HEK293 (cell line): Measurements from ENCODE around the gene RPUSD2.

ENCODE experiments used
- CTCF ChIA-PET: fragments of 350-600 bp; formaldehyde crosslinking; extraction: SDS; loops from one replicate; lab custom pipeline; 2021; ENCODE audit warnings: antibody characterized with exemption; lab: Yijun Ruan, JAX
- POLR2A ChIA-PET: fragments of 300-600 bp; formaldehyde crosslinking; extraction: SDS; loops from one replicate; lab custom pipeline; 2020; ENCODE audit warnings: antibody characterized with exemption, inconsistent platforms; lab: Yijun Ruan, JAX
- H3K27ac ChIP-seq: fragments of 200-500 bp; sonication (Bioruptor generic); 2 replicates; pipeline ENCODE4 v1.5.1; 2014; ENCODE audit warnings: low read depth, low read length, control low read depth, inconsistent platforms; ENCODE audit errors: extremely low read depth
- H3K36me3 ChIP-seq, 2 experiments: fragments of 200-500 bp in 1 of 2; sonication (Bioruptor generic) in 1 of 2; 1 replicate in 1 of 2; 2 replicates in 1 of 2; pipeline ENCODE4 v1.5.1; 2014 to 2017; ENCODE audit warnings: inconsistent platforms in 2 of 2, low read length in 2 of 2; ENCODE audit not compliant: control insufficient read depth in 2 of 2, insufficient read depth in 1 of 2
- H3K4me1 ChIP-seq: fragments of 200-500 bp; sonication (Bioruptor generic); 2 replicates; pipeline ENCODE4 v1.5.1; 2014; ENCODE audit warnings: mild to moderate bottlenecking, low read length, inconsistent platforms; ENCODE audit not compliant: control insufficient read depth, insufficient read depth
- H3K4me3 ChIP-seq: 2 replicates; pipeline ENCODE4 v1.5.1; 2011; ENCODE audit warnings: low read depth, mild to moderate bottlenecking, control low read depth, low read length, moderate library complexity
- H3K9me3 ChIP-seq: fragments of 200-500 bp; sonication (Bioruptor generic); 2 replicates; pipeline ENCODE4 v1.5.1; 2014; ENCODE audit warnings: low read depth, low read length, inconsistent platforms; ENCODE audit not compliant: control insufficient read depth, insufficient read depth
- HOXC10 ChIP-seq: sonication (generic); formaldehyde crosslinking; IDR thresholded peaks from 2 replicates; pipeline ENCODE4 v1.8.1; 2023; ENCODE audit warnings: mild to moderate bottlenecking, missing genetic modification reagents
- KLF8 ChIP-seq: fragments of 450-650 bp; formaldehyde crosslinking; IDR thresholded peaks from 2 replicates; pipeline ENCODE4 v1.5.1; 2016; ENCODE audit warnings: missing biosample characterization, missing genetic modification characterization
- KLF9 ChIP-seq: fragments of 450-650 bp; formaldehyde crosslinking; IDR thresholded peaks from 2 replicates; pipeline ENCODE4 v1.5.1; 2016; ENCODE audit warnings: missing biosample characterization, missing genetic modification characterization, low read depth
- SP7 ChIP-seq: fragments of 450-650 bp; formaldehyde crosslinking; IDR thresholded peaks from 2 replicates; pipeline ENCODE4 v1.5.1; 2016; ENCODE audit warnings: missing biosample characterization, missing genetic modification characterization
- WT1 ChIP-seq: fragments of 450-650 bp; formaldehyde crosslinking; IDR thresholded peaks from 2 replicates; pipeline ENCODE4 v1.5.1; 2016; ENCODE audit warnings: missing biosample characterization, missing genetic modification characterization
- ZNF155 ChIP-seq: fragments of 450-650 bp; formaldehyde crosslinking; IDR thresholded peaks from 2 replicates; pipeline ENCODE4 v1.5.1; 2016; ENCODE audit warnings: missing biosample characterization, missing genetic modification characterization
- ZNF184 ChIP-seq: fragments of 450-650 bp; IDR thresholded peaks from 2 replicates; pipeline ENCODE4 v1.5.1; 2018; ENCODE audit warnings: missing biosample characterization, mild to moderate bottlenecking, missing genetic modification characterization
- ZNF221 ChIP-seq: fragments of 450-650 bp; formaldehyde crosslinking; IDR thresholded peaks from 2 replicates; pipeline ENCODE4 v1.5.1; 2017; ENCODE audit warnings: missing biosample characterization, missing genetic modification characterization, borderline replicate concordance
- ZNF24 ChIP-seq: fragments of 450-650 bp; formaldehyde crosslinking; IDR thresholded peaks from 2 replicates; pipeline ENCODE4 v1.5.1; 2016; ENCODE audit warnings: missing biosample characterization, missing genetic modification characterization
- ZNF335 ChIP-seq: fragments of 450-650 bp; formaldehyde crosslinking; conservative IDR thresholded peaks from 2 replicates; pipeline ENCODE4 v1.5.1; 2016; ENCODE audit warnings: missing biosample characterization, missing genetic modification characterization
- ZNF423 ChIP-seq: fragments of 450-650 bp; formaldehyde crosslinking; IDR thresholded peaks from 2 replicates; pipeline ENCODE4 v1.5.1; 2016; ENCODE audit warnings: missing biosample characterization, missing genetic modification characterization
- ZNF596 ChIP-seq: fragments of 450-650 bp; IDR thresholded peaks from 2 replicates; pipeline ENCODE4 v1.5.0; 2018; ENCODE audit warnings: missing biosample characterization, mild to moderate bottlenecking, missing genetic modification characterization, moderate library complexity
- ZNF629 ChIP-seq: fragments of 450-650 bp; formaldehyde crosslinking; IDR thresholded peaks from 2 replicates; pipeline ENCODE4 v1.5.1; 2017; ENCODE audit warnings: missing biosample characterization, missing genetic modification characterization
- ZNF664 ChIP-seq: fragments of 450-650 bp; formaldehyde crosslinking; IDR thresholded peaks from 2 replicates; pipeline ENCODE4 v1.5.1; 2016; ENCODE audit warnings: missing biosample characterization, missing genetic modification characterization
- ZNF792 ChIP-seq: fragments of 450-650 bp; formaldehyde crosslinking; IDR thresholded peaks from 2 replicates; pipeline ENCODE4 v1.5.1; 2016; ENCODE audit warnings: missing biosample characterization, missing genetic modification characterization
- TF ChIP-seq, protein P1 (sequence below): fragments of 450-650 bp; formaldehyde crosslinking; IDR thresholded peaks from 2 replicates; pipeline ENCODE4 v1.5.1; 2017; ENCODE audit warnings: missing biosample characterization, missing genetic modification characterization
- TF ChIP-seq, protein P2 (sequence below): fragments of 450-650 bp; formaldehyde crosslinking; IDR thresholded peaks from 2 replicates; pipeline ENCODE4 v1.5.1; 2016; ENCODE audit warnings: missing biosample characterization, missing genetic modification characterization
- TF ChIP-seq, protein P3 (sequence below): fragments of 450-650 bp; formaldehyde crosslinking; conservative IDR thresholded peaks from 2 replicates; pipeline ENCODE4 v1.5.1; 2016; ENCODE audit warnings: low read depth, missing biosample characterization, missing genetic modification characterization
- TF ChIP-seq, protein P4 (sequence below): fragments of 450-650 bp; formaldehyde crosslinking; IDR thresholded peaks from 2 replicates; pipeline ENCODE4 v1.5.1; 2016; ENCODE audit warnings: missing biosample characterization, missing genetic modification characterization
- TF ChIP-seq, protein P5 (sequence below): fragments of 450-650 bp; formaldehyde crosslinking; optimal IDR thresholded peaks from 2 replicates; pipeline ENCODE3; 2016; ENCODE audit warnings: missing biosample characterization, mild to moderate bottlenecking, missing genetic modification characterization

RPUSD2 gene

DNA sequence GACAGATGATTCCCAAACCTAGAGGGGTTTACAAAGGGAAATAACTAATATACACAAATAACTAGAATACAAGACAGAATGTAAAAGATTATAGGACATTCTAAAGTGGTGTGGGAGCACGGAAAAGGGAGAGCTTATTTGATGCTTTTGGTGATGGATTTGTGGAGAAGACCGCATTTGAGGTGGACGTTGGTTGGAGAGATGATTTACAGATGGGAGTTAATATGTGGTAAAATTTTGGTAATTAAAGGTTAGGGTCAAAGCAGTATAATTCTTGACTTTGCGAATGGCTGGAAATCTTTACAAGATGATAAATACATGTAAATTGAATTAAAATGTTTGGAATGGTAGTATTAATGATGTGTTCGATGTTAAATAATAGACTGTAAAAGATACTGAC, 26.1 kb downstream of the RPUSD2 start:
- no peaks in the 10 kb centered on the region for H3K4me1 ChIP-seq
- H3K36me3 ChIP-seq = no peaks in the 10 kb centered on the region
- no peak for TF ChIP-seq ZNF335 (tag by site-specific recombination)
- TF ChIP-seq WT1 (tag by site-specific recombination) = peak; percentile 82
- TF ChIP-seq SP7 = peak; percentile 27; the same call in 1 of the 2 replicates
- TF ChIP-seq ZNF596 (tag by site-specific recombination) = no peak
- no peak for TF ChIP-seq KLF9 (tag by site-specific recombination)
- ChIA-PET POLR2A (interaction anchor here (1.0 to 1.2 kb wide), 3 partner anchors 26 to 299 kb away, joined by 3 to 5 read pairs (median 4); partner anchors contain the start of genes CCDC32, RPUSD2 and VPS18), CTCF (no interaction called here)
- H3K4me3 ChIP-seq = peak overlapping the region; percentile 52
- H3K9me3 ChIP-seq = no peaks in the 10 kb centered on the region
- no peak overlapping the region for H3K27ac ChIP-seq

DNA sequence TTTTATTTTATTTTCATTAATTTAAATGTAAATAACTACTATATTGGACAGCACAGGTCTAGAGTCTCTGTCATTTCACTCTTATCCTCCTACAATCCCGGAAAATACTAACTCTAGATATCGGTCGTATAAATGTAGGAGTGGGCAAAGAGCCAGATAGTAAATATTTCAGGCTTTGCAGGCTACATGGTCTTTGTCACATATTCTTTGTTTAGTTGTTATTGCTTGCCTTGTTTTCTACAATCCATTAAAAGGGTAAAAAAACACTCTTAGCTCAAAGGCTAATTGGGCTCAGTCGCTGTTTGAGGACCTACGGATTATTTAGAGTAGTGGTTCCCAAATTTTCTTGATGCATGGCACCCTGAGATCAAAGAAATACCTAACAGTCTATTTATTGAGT, 26.7 kb downstream of the RPUSD2 start:
- H3K4me3 ChIP-seq = peak overlapping the region; percentile 22
- TF ChIP-seq, protein P1, sequence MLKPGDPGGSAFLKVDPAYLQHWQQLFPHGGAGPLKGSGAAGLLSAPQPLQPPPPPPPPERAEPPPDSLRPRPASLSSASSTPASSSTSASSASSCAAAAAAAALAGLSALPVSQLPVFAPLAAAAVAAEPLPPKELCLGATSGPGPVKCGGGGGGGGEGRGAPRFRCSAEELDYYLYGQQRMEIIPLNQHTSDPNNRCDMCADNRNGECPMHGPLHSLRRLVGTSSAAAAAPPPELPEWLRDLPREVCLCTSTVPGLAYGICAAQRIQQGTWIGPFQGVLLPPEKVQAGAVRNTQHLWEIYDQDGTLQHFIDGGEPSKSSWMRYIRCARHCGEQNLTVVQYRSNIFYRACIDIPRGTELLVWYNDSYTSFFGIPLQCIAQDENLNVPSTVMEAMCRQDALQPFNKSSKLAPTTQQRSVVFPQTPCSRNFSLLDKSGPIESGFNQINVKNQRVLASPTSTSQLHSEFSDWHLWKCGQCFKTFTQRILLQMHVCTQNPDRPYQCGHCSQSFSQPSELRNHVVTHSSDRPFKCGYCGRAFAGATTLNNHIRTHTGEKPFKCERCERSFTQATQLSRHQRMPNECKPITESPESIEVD (tag by site-specific recombination) = peak; percentile 64; the same call in 1 of the 2 replicates
- TF ChIP-seq, protein P2, sequence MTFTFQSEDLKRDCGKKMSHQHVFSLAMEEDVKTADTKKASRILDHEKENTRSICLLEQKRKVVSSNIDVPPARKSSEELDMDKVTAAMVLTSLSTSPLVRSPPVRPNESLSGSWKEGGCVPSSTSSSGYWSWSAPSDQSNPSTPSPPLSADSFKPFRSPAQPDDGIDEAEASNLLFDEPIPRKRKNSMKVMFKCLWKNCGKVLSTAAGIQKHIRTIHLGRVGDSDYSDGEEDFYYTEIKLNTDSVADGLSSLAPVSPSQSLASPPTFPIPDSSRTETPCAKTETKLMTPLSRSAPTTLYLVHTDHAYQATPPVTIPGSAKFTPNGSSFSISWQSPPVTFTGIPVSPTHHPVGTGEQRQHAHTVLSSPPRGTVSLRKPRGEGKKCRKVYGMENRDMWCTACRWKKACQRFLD (tag by site-specific recombination) = no peak
- TF ChIP-seq ZNF629 (tag by site-specific recombination) (no peak), HOXC10 (CRISPR knock-in tag) (no peak), KLF8 (no peak), ZNF664 (tag by site-specific recombination) (no peak), ZNF184 (tag by site-specific recombination) (no peak)
- TF ChIP-seq, protein P3, sequence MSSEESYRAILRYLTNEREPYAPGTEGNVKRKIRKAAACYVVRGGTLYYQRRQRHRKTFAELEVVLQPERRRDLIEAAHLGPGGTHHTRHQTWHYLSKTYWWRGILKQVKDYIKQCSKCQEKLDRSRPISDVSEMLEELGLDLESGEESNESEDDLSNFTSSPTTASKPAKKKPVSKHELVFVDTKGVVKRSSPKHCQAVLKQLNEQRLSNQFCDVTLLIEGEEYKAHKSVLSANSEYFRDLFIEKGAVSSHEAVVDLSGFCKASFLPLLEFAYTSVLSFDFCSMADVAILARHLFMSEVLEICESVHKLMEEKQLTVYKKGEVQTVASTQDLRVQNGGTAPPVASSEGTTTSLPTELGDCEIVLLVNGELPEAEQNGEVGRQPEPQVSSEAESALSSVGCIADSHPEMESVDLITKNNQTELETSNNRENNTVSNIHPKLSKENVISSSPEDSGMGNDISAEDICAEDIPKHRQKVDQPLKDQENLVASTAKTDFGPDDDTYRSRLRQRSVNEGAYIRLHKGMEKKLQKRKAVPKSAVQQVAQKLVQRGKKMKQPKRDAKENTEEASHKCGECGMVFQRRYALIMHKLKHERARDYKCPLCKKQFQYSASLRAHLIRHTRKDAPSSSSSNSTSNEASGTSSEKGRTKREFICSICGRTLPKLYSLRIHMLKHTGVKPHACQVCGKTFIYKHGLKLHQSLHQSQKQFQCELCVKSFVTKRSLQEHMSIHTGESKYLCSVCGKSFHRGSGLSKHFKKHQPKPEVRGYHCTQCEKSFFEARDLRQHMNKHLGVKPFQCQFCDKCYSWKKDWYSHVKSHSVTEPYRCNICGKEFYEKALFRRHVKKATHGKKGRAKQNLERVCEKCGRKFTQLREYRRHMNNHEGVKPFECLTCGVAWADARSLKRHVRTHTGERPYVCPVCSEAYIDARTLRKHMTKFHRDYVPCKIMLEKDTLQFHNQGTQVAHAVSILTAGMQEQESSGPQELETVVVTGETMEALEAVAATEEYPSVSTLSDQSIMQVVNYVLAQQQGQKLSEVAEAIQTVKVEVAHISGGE (tag by site-specific recombination) = no peak
- POLR2A ChIA-PET = interaction anchor here (1.0 kb wide), 1 partner anchor 31 kb away, joined by 3 read pairs; the partner anchor contains the start of gene CCDC32
- H3K9me3 ChIP-seq = no peaks in the 10 kb centered on the region
- H3K4me1 ChIP-seq = no peaks in the 10 kb centered on the region; the same call in 1 of the 2 replicates
- no peak overlapping the region for H3K27ac ChIP-seq
- H3K36me3 ChIP-seq = no peaks in the 10 kb centered on the region
- CTCF ChIA-PET = no interaction called here

DNA sequence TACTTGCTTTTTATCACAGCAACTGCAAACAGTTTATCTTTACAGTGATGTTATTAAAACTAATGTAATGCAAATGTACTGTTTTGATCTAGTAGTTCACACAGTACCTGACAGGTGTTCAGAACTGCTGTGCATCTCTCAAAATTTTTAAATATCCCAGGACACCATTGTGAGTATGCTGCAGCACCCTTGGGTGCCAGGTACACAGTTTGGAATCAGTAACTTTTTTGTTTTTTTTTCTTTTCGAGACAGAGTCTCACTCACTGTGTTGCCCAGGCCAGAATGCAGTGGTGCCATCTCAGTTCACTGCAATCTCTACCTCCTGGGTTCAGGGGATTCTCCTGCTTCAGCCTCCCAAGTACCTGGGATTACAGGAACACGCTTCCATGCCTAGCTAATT, 27.9 kb downstream of the RPUSD2 start:
- CTCF ChIA-PET = no interaction called here
- Histone ChIP-seq H3K27ac (no peak overlapping the region), H3K36me3 (no peaks in the 10 kb centered on the region), H3K9me3 (no peaks in the 10 kb centered on the region), H3K4me1 (no peaks in the 10 kb centered on the region; the same call in 1 of the 2 replicates)
- POLR2A ChIA-PET = no interaction called here
- TF ChIP-seq ZNF155 (tag by site-specific recombination) (no peak), ZNF24 (tag by site-specific recombination) (no peak), ZNF792 (tag by site-specific recombination) (no peak), ZNF423 (tag by site-specific recombination) (peak; percentile 62; the same call in 1 of the 2 replicates), ZNF221 (tag by site-specific recombination) (no peak)
- TF ChIP-seq, protein P4, sequence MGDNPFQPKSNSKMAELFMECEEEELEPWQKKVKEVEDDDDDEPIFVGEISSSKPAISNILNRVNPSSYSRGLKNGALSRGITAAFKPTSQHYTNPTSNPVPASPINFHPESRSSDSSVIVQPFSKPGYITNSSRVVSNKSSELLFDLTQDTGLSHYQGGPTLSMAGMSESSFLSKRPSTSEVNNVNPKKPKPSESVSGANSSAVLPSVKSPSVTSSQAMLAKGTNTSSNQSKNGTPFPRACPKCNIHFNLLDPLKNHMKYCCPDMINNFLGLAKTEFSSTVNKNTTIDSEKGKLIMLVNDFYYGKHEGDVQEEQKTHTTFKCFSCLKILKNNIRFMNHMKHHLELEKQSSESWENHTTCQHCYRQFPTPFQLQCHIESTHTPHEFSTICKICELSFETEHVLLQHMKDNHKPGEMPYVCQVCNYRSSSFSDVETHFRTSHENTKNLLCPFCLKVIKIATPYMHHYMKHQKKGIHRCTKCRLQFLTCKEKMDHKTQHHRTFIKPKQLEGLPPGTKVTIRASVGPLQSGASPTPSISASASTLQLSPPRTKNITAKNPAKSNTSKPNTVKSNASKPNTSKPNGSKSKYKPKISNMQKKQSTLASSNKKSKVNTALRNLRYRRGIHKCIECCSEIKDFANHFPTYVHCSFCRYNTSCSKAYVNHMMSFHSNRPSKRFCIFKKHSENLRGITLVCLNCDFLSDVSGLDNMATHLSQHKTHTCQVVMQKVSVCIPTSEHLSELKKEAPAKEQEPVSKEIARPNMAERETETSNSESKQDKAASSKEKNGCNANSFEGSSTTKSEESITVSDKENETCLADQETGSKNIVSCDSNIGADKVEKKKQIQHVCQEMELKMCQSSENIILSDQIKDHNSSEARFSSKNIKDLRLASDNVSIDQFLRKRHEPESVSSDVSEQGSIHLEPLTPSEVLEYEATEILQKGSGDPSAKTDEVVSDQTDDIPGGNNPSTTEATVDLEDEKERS = no peak
- TF ChIP-seq, protein P5, sequence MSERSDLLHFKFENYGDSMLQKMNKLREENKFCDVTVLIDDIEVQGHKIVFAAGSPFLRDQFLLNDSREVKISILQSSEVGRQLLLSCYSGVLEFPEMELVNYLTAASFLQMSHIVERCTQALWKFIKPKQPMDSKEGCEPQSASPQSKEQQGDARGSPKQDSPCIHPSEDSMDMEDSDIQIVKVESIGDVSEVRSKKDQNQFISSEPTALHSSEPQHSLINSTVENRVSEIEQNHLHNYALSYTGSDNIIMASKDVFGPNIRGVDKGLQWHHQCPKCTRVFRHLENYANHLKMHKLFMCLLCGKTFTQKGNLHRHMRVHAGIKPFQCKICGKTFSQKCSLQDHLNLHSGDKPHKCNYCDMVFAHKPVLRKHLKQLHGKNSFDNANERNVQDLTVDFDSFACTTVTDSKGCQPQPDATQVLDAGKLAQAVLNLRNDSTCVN = no peak
- TF ChIP-seq, all 188 proteins: peak for 1
- no peak overlapping the region for H3K4me3 ChIP-seq
